ENCODE data around the gene SUSD6.

DNA sequence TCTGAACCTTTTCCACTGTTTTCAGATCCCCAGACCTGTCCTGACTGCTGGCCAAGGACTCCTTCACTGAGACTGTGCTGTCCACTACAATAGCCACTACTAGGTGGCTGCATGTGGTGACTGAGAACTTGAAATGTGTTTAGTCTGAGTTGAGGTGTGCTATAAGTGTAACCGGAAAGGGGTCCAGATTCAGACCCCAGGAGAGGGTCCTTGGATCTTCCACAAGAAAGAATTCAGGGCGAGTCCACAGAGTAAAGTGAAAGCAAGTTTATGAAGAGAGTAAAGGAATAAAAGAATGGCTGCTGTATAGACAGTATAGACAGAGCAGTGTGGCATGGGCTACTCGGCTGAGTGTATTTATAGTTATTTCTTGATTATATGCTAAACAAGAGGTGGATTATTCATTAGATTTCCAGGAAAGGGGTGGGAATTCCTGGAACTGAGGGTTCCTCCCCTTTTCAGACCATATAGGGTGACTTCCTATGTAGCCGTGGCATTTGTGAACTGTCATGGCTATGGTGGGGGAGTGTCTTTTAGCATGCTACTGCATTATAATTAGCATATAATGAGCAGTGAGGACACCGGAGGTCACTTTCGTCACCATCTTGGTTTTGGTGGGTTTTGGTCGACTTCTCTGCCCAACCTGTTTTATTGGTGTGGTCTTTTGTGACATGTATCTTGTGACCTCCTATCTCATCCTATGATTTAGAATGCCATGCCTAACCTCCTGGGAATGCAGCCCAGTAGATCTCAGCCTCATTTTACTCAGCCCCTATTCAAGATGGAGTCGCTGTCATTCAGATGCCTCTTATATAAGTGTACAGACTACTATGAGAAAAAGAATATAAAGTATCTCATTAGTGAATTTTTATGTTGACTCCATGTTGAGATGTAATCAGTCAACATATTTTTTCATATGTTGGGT is 85.5 kb downstream of the SUSD6 start:
- no peak for TF ChIP-seq CTCF (conservative IDR thresholded peaks at IDR 0.05)
- no peak for TF ChIP-seq ZFX (IDR thresholded peaks at IDR 0.05)
